ENCODE data around the gene ACOXL.

Gene ACOXL

GRCh38 chr2:110819711-110820110 is 87.3 kb downstream of the ACOXL start:
- Histone ChIP-seq H3K4me1 (ENCODE audit: control insufficient read depth, insufficient read depth, low read length) (no peaks in the 10 kb centered on the region), H3K27ac (ENCODE audit: insufficient read depth, low read depth, low read length, poor library complexity, severe bottlenecking) (no peak overlapping the region), H3K27me3 (ENCODE audit: control insufficient read depth, insufficient read depth, low read length, poor library complexity, severe bottlenecking) (no peaks in the 10 kb centered on the region), H3K4me3 (ENCODE audit: insufficient read depth, low read depth, low read length) (no peak overlapping the region), H3K9me3 (ENCODE audit: control insufficient read depth, low read length) (peaks cover 6% of the 10 kb centered on the region), H3K36me3 (ENCODE audit: control insufficient read depth, insufficient read depth, low read length) (no peaks in the 10 kb centered on the region)
- 86 to 91% methylated on average over 3 of the region's 3 CpGs for WGBS, 2 experiments

GRCh38 chr2:110820128-110820527 is 87.8 kb downstream of the ACOXL start:
- H3K36me3 ChIP-seq (ENCODE audit: control insufficient read depth, insufficient read depth, low read length) = no peaks in the 10 kb centered on the region
- H3K9me3 ChIP-seq (ENCODE audit: control insufficient read depth, low read length) = peaks cover 6% of the 10 kb centered on the region
- no peak overlapping the region for H3K4me3 ChIP-seq (ENCODE audit: insufficient read depth, low read depth, low read length)
- no peaks in the 10 kb centered on the region for H3K27me3 ChIP-seq (ENCODE audit: control insufficient read depth, insufficient read depth, low read length, poor library complexity, severe bottlenecking)
- 89 to 92% methylated on average over 2 of the region's 2 CpGs for WGBS, 2 experiments
- H3K27ac ChIP-seq (ENCODE audit: insufficient read depth, low read depth, low read length, poor library complexity, severe bottlenecking) = no peak overlapping the region
- H3K4me1 ChIP-seq (ENCODE audit: control insufficient read depth, insufficient read depth, low read length) = no peaks in the 10 kb centered on the region

- peaks cover 6% of the 10 kb centered on the region for H3K9me3 ChIP-seq (ENCODE audit: control insufficient read depth, low read length)
- no peaks in the 10 kb centered on the region for H3K4me1 ChIP-seq (ENCODE audit: control insufficient read depth, insufficient read depth, low read length)
- no peaks in the 10 kb centered on the region for H3K36me3 ChIP-seq (ENCODE audit: control insufficient read depth, insufficient read depth, low read length)
- no peaks in the 10 kb centered on the region for H3K27me3 ChIP-seq (ENCODE audit: control insufficient read depth, insufficient read depth, low read length, poor library complexity, severe bottlenecking)
- no peak overlapping the region for H3K4me3 ChIP-seq (ENCODE audit: insufficient read depth, low read depth, low read length)
- H3K27ac ChIP-seq (ENCODE audit: insufficient read depth, low read depth, low read length, poor library complexity, severe bottlenecking) = no peak overlapping the region
- 97 to 100% methylated on average over 2 to 3 of the region's 3 CpGs for WGBS, 2 experiments
These were observed 90.8 kb downstream of the ACOXL start for GRCh38 chr2:110823165-110823564.

- H3K27ac ChIP-seq (ENCODE audit: insufficient read depth, low read depth, low read length, poor library complexity, severe bottlenecking) = no peak overlapping the region
- H3K36me3 ChIP-seq (ENCODE audit: control insufficient read depth, insufficient read depth, low read length) = no peaks in the 10 kb centered on the region
- peaks cover 6% of the 10 kb centered on the region for H3K9me3 ChIP-seq (ENCODE audit: control insufficient read depth, low read length)
- H3K4me3 ChIP-seq (ENCODE audit: insufficient read depth, low read depth, low read length) = no peak overlapping the region
- H3K27me3 ChIP-seq (ENCODE audit: control insufficient read depth, insufficient read depth, low read length, poor library complexity, severe bottlenecking) = no peaks in the 10 kb centered on the region
- no peaks in the 10 kb centered on the region for H3K4me1 ChIP-seq (ENCODE audit: control insufficient read depth, insufficient read depth, low read length)
These were observed 95.1 kb downstream of the ACOXL start for GRCh38 chr2:110827511-110827910.

- peaks cover 4% of the 10 kb centered on the region for H3K9me3 ChIP-seq (ENCODE audit: control insufficient read depth, low read length)
- H3K27me3 ChIP-seq (ENCODE audit: control insufficient read depth, insufficient read depth, low read length, poor library complexity, severe bottlenecking) = no peaks in the 10 kb centered on the region
- H3K4me1 ChIP-seq (ENCODE audit: control insufficient read depth, insufficient read depth, low read length) = no peaks in the 10 kb centered on the region
- WGBS, 2 experiments = 94 to 95% methylated on average over 6 of the region's 6 CpGs
- H3K36me3 ChIP-seq (ENCODE audit: control insufficient read depth, insufficient read depth, low read length) = no peaks in the 10 kb centered on the region
- H3K4me3 ChIP-seq (ENCODE audit: insufficient read depth, low read depth, low read length) = no peak overlapping the region
- no peak overlapping the region for H3K27ac ChIP-seq (ENCODE audit: insufficient read depth, low read depth, low read length, poor library complexity, severe bottlenecking)
These were observed 96.0 kb downstream of the ACOXL start for GRCh38 chr2:110828330-110828729.

- Histone ChIP-seq H3K36me3 (ENCODE audit: control insufficient read depth, insufficient read depth, low read length) (no peaks in the 10 kb centered on the region), H3K4me1 (ENCODE audit: control insufficient read depth, insufficient read depth, low read length) (peaks cover 10% of the 10 kb centered on the region), H3K9me3 (ENCODE audit: control insufficient read depth, low read length) (no peaks in the 10 kb centered on the region), H3K27me3 (ENCODE audit: control insufficient read depth, insufficient read depth, low read length, poor library complexity, severe bottlenecking) (no peaks in the 10 kb centered on the region), H3K27ac (ENCODE audit: insufficient read depth, low read depth, low read length, poor library complexity, severe bottlenecking) (no peak overlapping the region), H3K4me3 (ENCODE audit: insufficient read depth, low read depth, low read length) (no peak overlapping the region)
- WGBS, 2 experiments = 94 to 95% methylated on average over 5 of the region's 6 CpGs
These were observed 97.2 kb downstream of the ACOXL start for GRCh38 chr2:110829413-110830146.

GRCh38 chr2:110832740-110833139 is 100.4 kb downstream of the ACOXL start:
- Histone ChIP-seq H3K4me1 (ENCODE audit: control insufficient read depth, insufficient read depth, low read length) (peaks cover 22% of the 10 kb centered on the region), H3K9me3 (ENCODE audit: control insufficient read depth, low read length) (no peaks in the 10 kb centered on the region), H3K4me3 (ENCODE audit: insufficient read depth, low read depth, low read length) (no peak overlapping the region), H3K36me3 (ENCODE audit: control insufficient read depth, insufficient read depth, low read length) (no peaks in the 10 kb centered on the region), H3K27me3 (ENCODE audit: control insufficient read depth, insufficient read depth, low read length, poor library complexity, severe bottlenecking) (no peaks in the 10 kb centered on the region), H3K27ac (ENCODE audit: insufficient read depth, low read depth, low read length, poor library complexity, severe bottlenecking) (no peak overlapping the region)
- WGBS, 2 experiments = 100% methylated on average over 1 of the region's 1 CpG

GRCh38 chr2:110834134-110834827 is 101.9 kb downstream of the ACOXL start:
- Histone ChIP-seq H3K4me1 (ENCODE audit: control insufficient read depth, insufficient read depth, low read length) (peaks cover 33% of the 10 kb centered on the region), H3K36me3 (ENCODE audit: control insufficient read depth, insufficient read depth, low read length) (no peaks in the 10 kb centered on the region), H3K27ac (ENCODE audit: insufficient read depth, low read depth, low read length, poor library complexity, severe bottlenecking) (no peak overlapping the region), H3K9me3 (ENCODE audit: control insufficient read depth, low read length) (no peaks in the 10 kb centered on the region), H3K27me3 (ENCODE audit: control insufficient read depth, insufficient read depth, low read length, poor library complexity, severe bottlenecking) (no peaks in the 10 kb centered on the region), H3K4me3 (ENCODE audit: insufficient read depth, low read depth, low read length) (no peak overlapping the region)
- WGBS, 2 experiments = 38 to 40% methylated on average over 4 to 7 of the region's 7 CpGs

GRCh38 chr2:110836671-110837070 is 104.3 kb downstream of the ACOXL start:
- peaks cover 33% of the 10 kb centered on the region for H3K4me1 ChIP-seq (ENCODE audit: control insufficient read depth, insufficient read depth, low read length)

GRCh38 chr2:110837446-110838409 is 105.4 kb downstream of the ACOXL start:
- no peaks in the 10 kb centered on the region for H3K36me3 ChIP-seq (ENCODE audit: control insufficient read depth, insufficient read depth, low read length)
- peaks cover 33% of the 10 kb centered on the region for H3K4me1 ChIP-seq (ENCODE audit: control insufficient read depth, insufficient read depth, low read length)
- H3K9me3 ChIP-seq (ENCODE audit: control insufficient read depth, low read length) = no peaks in the 10 kb centered on the region
- no peak overlapping the region for H3K27ac ChIP-seq (ENCODE audit: insufficient read depth, low read depth, low read length, poor library complexity, severe bottlenecking)
- WGBS, 2 experiments = 61 to 66% methylated on average over 13 of the region's 13 CpGs
- H3K4me3 ChIP-seq (ENCODE audit: insufficient read depth, low read depth, low read length) = no peak overlapping the region
- H3K27me3 ChIP-seq (ENCODE audit: control insufficient read depth, insufficient read depth, low read length, poor library complexity, severe bottlenecking) = no peaks in the 10 kb centered on the region

More at GRCh38 chr2:110836671-110837070, 104.3 kb downstream of the ACOXL start:
- WGBS, 2 experiments = 77 to 88% methylated on average over 6 to 8 of the region's 8 CpGs
- Histone ChIP-seq H3K36me3 (ENCODE audit: control insufficient read depth, insufficient read depth, low read length) (no peaks in the 10 kb centered on the region), H3K9me3 (ENCODE audit: control insufficient read depth, low read length) (no peaks in the 10 kb centered on the region), H3K27me3 (ENCODE audit: control insufficient read depth, insufficient read depth, low read length, poor library complexity, severe bottlenecking) (no peaks in the 10 kb centered on the region), H3K4me3 (ENCODE audit: insufficient read depth, low read depth, low read length) (no peak overlapping the region), H3K27ac (ENCODE audit: insufficient read depth, low read depth, low read length, poor library complexity, severe bottlenecking) (no peak overlapping the region)

Measured in ectodermal cell (in vitro differentiated cells).